Measurements from ENCODE around the gene MYO1E.

Gene MYO1E

DNA sequence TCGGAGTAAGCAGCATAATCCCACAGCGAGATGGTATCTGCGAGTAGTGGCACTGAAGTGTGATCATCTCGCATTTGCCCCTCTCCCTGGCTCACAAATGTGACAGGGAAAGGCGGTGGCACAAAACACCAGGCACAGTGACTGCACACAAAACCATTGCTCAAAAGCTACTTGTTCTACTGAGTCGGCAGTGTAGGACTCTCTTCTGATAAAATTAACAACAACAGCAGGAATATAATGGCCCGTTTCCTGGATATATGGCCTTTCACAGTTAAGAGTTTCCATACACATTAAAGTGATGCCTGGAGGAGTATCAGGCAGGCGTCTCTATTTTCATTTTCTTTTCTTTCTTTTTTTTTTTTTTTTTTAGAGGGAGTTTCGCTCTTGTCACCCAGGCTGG lies 69.0 kb downstream of the MYO1E start:
- DNase-seq (ENCODE audit: extremely low spot score) = no peak
- POLR2A ChIA-PET = no interaction called here
- TF ChIP-seq, protein P1, sequence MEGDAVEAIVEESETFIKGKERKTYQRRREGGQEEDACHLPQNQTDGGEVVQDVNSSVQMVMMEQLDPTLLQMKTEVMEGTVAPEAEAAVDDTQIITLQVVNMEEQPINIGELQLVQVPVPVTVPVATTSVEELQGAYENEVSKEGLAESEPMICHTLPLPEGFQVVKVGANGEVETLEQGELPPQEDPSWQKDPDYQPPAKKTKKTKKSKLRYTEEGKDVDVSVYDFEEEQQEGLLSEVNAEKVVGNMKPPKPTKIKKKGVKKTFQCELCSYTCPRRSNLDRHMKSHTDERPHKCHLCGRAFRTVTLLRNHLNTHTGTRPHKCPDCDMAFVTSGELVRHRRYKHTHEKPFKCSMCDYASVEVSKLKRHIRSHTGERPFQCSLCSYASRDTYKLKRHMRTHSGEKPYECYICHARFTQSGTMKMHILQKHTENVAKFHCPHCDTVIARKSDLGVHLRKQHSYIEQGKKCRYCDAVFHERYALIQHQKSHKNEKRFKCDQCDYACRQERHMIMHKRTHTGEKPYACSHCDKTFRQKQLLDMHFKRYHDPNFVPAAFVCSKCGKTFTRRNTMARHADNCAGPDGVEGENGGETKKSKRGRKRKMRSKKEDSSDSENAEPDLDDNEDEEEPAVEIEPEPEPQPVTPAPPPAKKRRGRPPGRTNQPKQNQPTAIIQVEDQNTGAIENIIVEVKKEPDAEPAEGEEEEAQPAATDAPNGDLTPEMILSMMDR (IDR thresholded peaks at IDR 0.05; ENCODE audit: control extremely low read depth, extremely low read depth, low read depth, missing control alignments) = no peak
- CTCF ChIA-PET = interaction anchor here (1.0 to 2.0 kb wide), 4 partner anchors 14 to 107 kb away, joined by 3 to 5 read pairs (median 4); no protein-coding TSS in a partner anchor

DNA sequence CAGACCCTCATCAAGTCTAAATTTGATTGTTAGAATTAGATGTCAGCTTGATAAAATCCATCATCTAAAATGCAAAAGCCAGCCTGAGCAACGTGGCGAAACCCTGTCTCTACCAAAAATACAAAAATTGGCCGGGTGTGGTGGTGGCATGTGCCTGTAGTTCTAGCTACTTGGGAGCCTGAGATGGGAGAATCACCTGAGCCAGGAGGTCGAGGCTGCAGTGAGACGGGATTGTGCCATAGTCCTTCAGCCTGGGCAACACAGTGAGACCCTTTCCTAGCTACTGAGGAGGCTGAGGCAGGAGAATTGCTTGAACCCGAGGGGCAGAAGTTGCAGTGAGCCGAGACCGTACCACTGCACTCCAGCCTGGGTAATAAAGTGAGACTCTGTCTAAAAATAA lies 69.5 kb downstream of the MYO1E start:
- TF ChIP-seq, protein P1 (IDR thresholded peaks at IDR 0.05; ENCODE audit: control extremely low read depth, extremely low read depth, low read depth, missing control alignments) = no peak
- POLR2A ChIA-PET = interaction anchor here (0.6 kb wide), 1 partner anchor 65 kb away, joined by 6 read pairs; no protein-coding TSS in a partner anchor
- no peak for DNase-seq (ENCODE audit: extremely low spot score)
- CTCF ChIA-PET = interaction anchor here (1.2 kb wide), 1 partner anchor 57 kb away, joined by 5 read pairs; no protein-coding TSS in a partner anchor

DNA sequence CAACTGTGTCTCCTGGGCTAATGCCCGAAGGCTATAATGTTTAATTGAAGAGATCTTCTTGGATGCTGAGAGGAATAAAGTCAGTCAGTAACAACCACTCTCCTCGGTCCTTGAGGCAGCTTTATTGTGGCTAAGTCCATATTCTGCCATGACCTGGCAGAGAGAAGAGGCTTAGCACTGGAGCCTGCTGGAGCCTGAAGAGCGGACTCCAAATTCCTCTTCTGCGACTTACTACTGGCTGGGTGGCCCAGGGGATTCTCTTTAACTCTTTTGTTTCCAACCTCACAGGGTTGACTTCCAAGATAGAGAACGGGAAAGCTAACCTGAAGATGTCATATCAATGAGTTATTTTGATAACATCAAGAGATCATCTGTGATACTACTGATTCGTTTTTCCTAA lies 71.1 kb downstream of the MYO1E start:
- ChIA-PET CTCF (no interaction called here), POLR2A (no interaction called here)
- TF ChIP-seq, protein P1 (IDR thresholded peaks at IDR 0.05; ENCODE audit: control extremely low read depth, extremely low read depth, low read depth, missing control alignments) = no peak
- no peak for DNase-seq (ENCODE audit: extremely low spot score)

DNA sequence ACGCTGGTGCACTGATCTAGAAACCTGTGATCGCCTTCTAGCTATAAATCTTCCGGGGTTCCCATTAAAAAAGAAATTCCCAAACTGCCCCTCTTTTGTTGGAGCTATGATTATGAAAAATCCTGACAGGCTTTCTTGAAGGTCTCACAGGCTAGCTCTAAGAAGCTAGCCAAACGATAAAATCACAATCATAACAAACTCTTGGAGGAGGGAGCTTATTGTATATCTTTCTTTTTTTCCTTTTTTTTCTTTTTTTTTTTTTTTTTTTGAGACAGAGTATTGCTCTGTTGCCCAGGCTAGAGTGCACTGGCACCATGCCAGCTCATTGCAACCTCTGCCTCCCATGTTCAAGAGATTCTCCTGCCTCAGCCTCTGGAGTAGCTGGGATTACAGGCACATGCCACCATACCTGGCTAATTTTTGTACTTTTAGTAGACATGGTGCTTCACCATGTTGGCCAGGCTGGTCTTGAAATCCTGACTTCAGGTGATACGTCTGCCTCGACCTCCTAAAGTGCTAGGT lies 72.0 kb downstream of the MYO1E start:
- no peak for DNase-seq (ENCODE audit: extremely low spot score)
- CTCF ChIA-PET = interaction anchor here (0.9 to 2.8 kb wide), 6 partner anchors 10 to 229 kb away, joined by 3 to 10 read pairs (median 4); no protein-coding TSS in a partner anchor
- TF ChIP-seq, protein P1 (IDR thresholded peaks at IDR 0.05; ENCODE audit: control extremely low read depth, extremely low read depth, low read depth, missing control alignments) = no peak
- POLR2A ChIA-PET = interaction anchor here (0.5 to 1.0 kb wide), 4 partner anchors 72 to 609 kb away, joined by 3 to 9 read pairs (median 4); partner anchors contain the start of gene MYO1E

DNA sequence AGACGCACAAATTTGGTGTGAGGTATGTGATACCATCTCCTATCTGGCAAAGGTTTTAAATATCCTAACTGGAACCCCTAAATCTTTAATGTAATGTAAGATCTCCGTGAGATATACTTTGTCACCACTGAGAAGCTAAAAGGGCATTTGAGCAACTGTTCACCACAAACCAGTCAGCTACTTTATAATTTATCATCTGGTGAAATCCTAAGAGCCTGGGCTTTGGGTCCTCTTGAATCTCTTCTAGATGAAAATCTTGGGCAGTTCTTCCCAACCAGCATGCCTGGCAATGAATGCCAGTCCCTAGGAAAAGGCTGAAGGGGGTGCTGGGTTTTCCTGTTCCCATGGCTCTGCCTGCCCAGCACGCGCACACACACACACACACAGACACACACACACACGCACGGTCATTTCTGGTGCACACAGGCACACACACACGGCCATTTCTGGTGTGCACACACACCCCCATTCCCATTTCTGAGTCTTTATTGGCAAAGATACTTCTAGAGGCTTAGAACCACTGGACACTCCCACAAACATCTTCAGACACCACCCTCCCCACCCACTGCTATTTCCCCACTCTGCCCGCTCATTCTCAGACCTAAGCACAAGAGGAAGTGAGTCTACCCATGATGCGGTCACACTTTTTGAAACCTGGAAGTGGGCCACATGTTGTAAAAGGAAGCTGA lies 72.6 kb downstream of the MYO1E start:
- TF ChIP-seq, protein P1 (IDR thresholded peaks at IDR 0.05; ENCODE audit: control extremely low read depth, extremely low read depth, low read depth, missing control alignments) = no peak
- CTCF ChIA-PET = interaction anchor here (0.9 to 2.8 kb wide), 9 partner anchors 10 to 229 kb away, joined by 3 to 19 read pairs (median 3); no protein-coding TSS in a partner anchor
- POLR2A ChIA-PET = interaction anchor here (0.5 to 1.0 kb wide), 5 partner anchors 19 to 609 kb away, joined by 3 to 9 read pairs (median 3); partner anchors contain the start of gene MYO1E
- peak; percentile 70 for DNase-seq (ENCODE audit: extremely low spot score)

DNA sequence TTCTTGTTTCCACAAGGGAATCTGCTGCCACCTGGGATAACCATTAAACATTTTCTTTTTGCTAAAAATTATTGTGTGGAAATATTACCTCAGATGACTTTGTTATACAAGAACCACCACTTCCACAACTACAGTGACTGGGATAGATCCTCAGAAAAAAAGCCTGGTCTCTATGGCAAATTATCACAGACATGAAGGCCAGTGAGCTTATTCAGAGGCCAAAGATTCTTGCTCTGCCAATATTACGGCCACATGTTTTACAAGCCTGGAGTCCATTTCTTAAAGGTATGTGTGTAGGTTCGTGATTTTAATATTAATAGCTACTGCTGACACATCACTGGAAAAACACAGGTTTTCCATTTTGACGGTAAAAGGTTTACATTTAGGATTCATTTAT lies 73.8 kb downstream of the MYO1E start:
- TF ChIP-seq, protein P1 (IDR thresholded peaks at IDR 0.05; ENCODE audit: control extremely low read depth, extremely low read depth, low read depth, missing control alignments) = no peak
- ChIA-PET CTCF (interaction anchor here (0.9 to 2.8 kb wide), 6 partner anchors 14 to 75 kb away, joined by 3 to 19 read pairs (median 3); no protein-coding TSS in a partner anchor), POLR2A (no interaction called here)
- no peak for DNase-seq (ENCODE audit: extremely low spot score)
